Tibial nerve (tissue), 4 donors: ENCODE data around the gene LHFPL2. TPM values are rescaled to one million over a fixed set of nuclear protein-coding genes. Genes with fewer than 3 reads are reported as not detected.

Experiments
- DNase-seq, 2 donors: peaks; one replicate each; pipeline ENCODE4 v3.0.0-alpha.2; 2019; ENCODE audit warnings: low spot score in 2 of 2
- H3K27ac ChIP-seq, 4 donors: fragments of 200-600 bp; sonication (generic) in 3 of 4; one replicate each; pipeline ENCODE4 v1.5.1; 2017 to 2019; ENCODE audit warnings: mild to moderate bottlenecking in 1 of 4
- H3K27me3 ChIP-seq, 2 donors: fragments of 200-600 bp; sonication (generic) in 1 of 2; one replicate each; pipeline versions ENCODE4 v1.5.1 to v1.6.0; 2017 to 2019
- H3K36me3 ChIP-seq, 3 donors: fragments of 200-600 bp; sonication (generic); one replicate each; pipeline ENCODE4 v1.5.1; 2018 to 2019
- H3K4me1 ChIP-seq, 4 donors: fragments of 200-600 bp; sonication (generic) in 3 of 4; one replicate each; pipeline ENCODE4 v1.5.1; 2017 to 2019
- H3K4me3 ChIP-seq, 4 donors: fragments of 200-600 bp; sonication (generic) in 3 of 4; one replicate each; pipeline ENCODE4 v1.5.1; 2017 to 2019; ENCODE audit warnings: mild to moderate bottlenecking in 1 of 4, moderate library complexity in 1 of 4
- H3K9me3 ChIP-seq, 4 donors: fragments of 200-600 bp; sonication (generic) in 3 of 4; one replicate each; pipeline ENCODE4 v1.5.1; 2017 to 2019
- CTCF ChIP-seq, 5 experiments: fragments of 200-600 bp in 3 of 5; fragments of 450-650 bp in 2 of 5; sonication (generic) in 3 of 5; IDR thresholded peaks; one replicate each; pipeline ENCODE4 v1.5.1; 2016 to 2019; ENCODE audit warnings: antibody characterized with exemption in 5 of 5, mild to moderate bottlenecking in 3 of 5, moderate library complexity in 2 of 5
- EP300 ChIP-seq, 2 donors: sonication (generic); formaldehyde crosslinking; IDR thresholded peaks; one replicate each; pipeline ENCODE4 v1.6.1; 2017; ENCODE audit warnings: antibody characterized with exemption in 2 of 2, mild to moderate bottlenecking in 1 of 2
- POLR2A ChIP-seq, 2 donors: fragments of 450-650 bp; IDR thresholded peaks; one replicate each; pipeline ENCODE4 v1.6.1; 2017; ENCODE audit warnings: antibody characterized with exemption in 2 of 2, mild to moderate bottlenecking in 2 of 2, moderate library complexity in 2 of 2
- WGBS, 2 donors: methylation state at CpG; one replicate each; pipeline ENCODE4 v1.1.5; 2018; 5-methylcytosine and 5-hydroxymethylcytosine counted together
- total RNA-seq, 4 donors: library from RNA; depleted of rRNA; stranded (reverse); fragments of >200 nt; gene quantifications; one replicate each; pipeline ENCODE4 v1.1.0, GENCODE V29; 2016

Gene LHFPL2
- total RNA-seq, 4 donors from 2014 or later, result 19.7 to 48.9 (median 27.4) TPM

- peak overlapping the region in 2 of 4 donors; percentile 36 to 91 for H3K27ac ChIP-seq
- no peak overlapping the region for H3K4me3 ChIP-seq
- H3K4me1 ChIP-seq, result peaks cover 0 to 80% (median 40%) of the 10 kb centered on the region in 4 donors
- no peak for DNase-seq
- TF ChIP-seq EP300 (IDR thresholded peaks at IDR 0.05) (no peak), POLR2A (IDR thresholded peaks at IDR 0.05) (no peak), CTCF (IDR thresholded peaks at IDR 0.05) (peak; percentile 41 to 71 (median 49))
- no peaks in the 10 kb centered on the region for H3K9me3 ChIP-seq
- 21 to 33% methylated on average over 5 of the region's 5 CpGs for WGBS, 2 donors
- no peaks in the 10 kb centered on the region for H3K36me3 ChIP-seq
- no peaks in the 10 kb centered on the region for H3K27me3 ChIP-seq
Observed at GRCh38 chr5:78537821-78538220, 110.8 kb downstream of the LHFPL2 start.

- WGBS, 2 donors, result 20 to 37% methylated on average over 5 of the region's 5 CpGs
Observed at GRCh38 chr5:78537411-78537810, 111.2 kb downstream of the LHFPL2 start.

GRCh38 chr5:78536661-78537196 lies 111.8 kb downstream of the LHFPL2 start:
- no peak overlapping the region for H3K4me3 ChIP-seq
- H3K4me1 ChIP-seq, result peaks cover 0 to 69% (median 35%) of the 10 kb centered on the region in 4 donors
- H3K36me3 ChIP-seq, result no peaks in the 10 kb centered on the region
- no peaks in the 10 kb centered on the region for H3K27me3 ChIP-seq
- DNase-seq, result no peak
- TF ChIP-seq CTCF (IDR thresholded peaks at IDR 0.05) (no peak), EP300 (IDR thresholded peaks at IDR 0.05) (no peak), POLR2A (IDR thresholded peaks at IDR 0.05) (no peak)
- no peaks in the 10 kb centered on the region for H3K9me3 ChIP-seq
- H3K27ac ChIP-seq, result peak overlapping the region in 2 of 4 donors; percentile 26 to 36
- 72 to 77% methylated on average over 7 of the region's 7 CpGs for WGBS, 2 donors

More at GRCh38 chr5:78537411-78537810, 111.2 kb downstream of the LHFPL2 start:
- no peak for DNase-seq
- Histone ChIP-seq H3K27ac (peak overlapping the region in 2 of 4 donors; percentile 23 to 36), H3K4me1 (peaks cover 0 to 76% (median 38%) of the 10 kb centered on the region in 4 donors), H3K36me3 (no peaks in the 10 kb centered on the region), H3K9me3 (no peaks in the 10 kb centered on the region), H3K4me3 (no peak overlapping the region), H3K27me3 (no peaks in the 10 kb centered on the region)
- no peak for TF ChIP-seq EP300 (IDR thresholded peaks at IDR 0.05)
- TF ChIP-seq POLR2A (IDR thresholded peaks at IDR 0.05), result no peak
- no peak for TF ChIP-seq CTCF (IDR thresholded peaks at IDR 0.05)

- no peaks in the 10 kb centered on the region for H3K9me3 ChIP-seq
- peaks cover 0 to 55% (median 19%) of the 10 kb centered on the region in 4 donors for H3K4me1 ChIP-seq
- H3K27ac ChIP-seq, result peak overlapping the region; percentile 34 to 87 (median 67)
- H3K27me3 ChIP-seq, result no peaks in the 10 kb centered on the region
- WGBS, 2 donors, result 75 to 83% methylated on average over 6 of the region's 6 CpGs
- no peaks in the 10 kb centered on the region for H3K36me3 ChIP-seq
- no peak overlapping the region for H3K4me3 ChIP-seq
- DNase-seq, result no peak
- TF ChIP-seq POLR2A (IDR thresholded peaks at IDR 0.05) (no peak), CTCF (IDR thresholded peaks at IDR 0.05) (no peak), EP300 (IDR thresholded peaks at IDR 0.05) (no peak)
Observed at GRCh38 chr5:78534905-78535200, 113.7 kb downstream of the LHFPL2 start.

GRCh38 chr5:78534148-78534904 lies 114.2 kb downstream of the LHFPL2 start:
- TF ChIP-seq CTCF (IDR thresholded peaks at IDR 0.05) (no peak), POLR2A (IDR thresholded peaks at IDR 0.05) (peak; percentile 20 to 31), EP300 (IDR thresholded peaks at IDR 0.05) (peak in 1 of 2 donors; percentile 83)
- Histone ChIP-seq H3K9me3 (no peaks in the 10 kb centered on the region), H3K4me1 (peaks cover 0 to 51% (median 15%) of the 10 kb centered on the region in 4 donors), H3K4me3 (peak overlapping the region in 1 of 4 donors; percentile 15), H3K27me3 (no peaks in the 10 kb centered on the region), H3K36me3 (no peaks in the 10 kb centered on the region), H3K27ac (peak overlapping the region; percentile 34 to 87 (median 67))
- 58 to 63% methylated on average over 24 of the region's 24 CpGs for WGBS, 2 donors
- peak in 1 of 2 donors; percentile 38 for DNase-seq
